Mononuclear cell (primary cell): ENCODE data around the gene GLYATL1B. TPM values are rescaled to one million over a fixed set of nuclear protein-coding genes. Genes with fewer than 3 reads are reported as not detected.
"Not testable (repeated sequence)": the region's sequence is repeated elsewhere in the genome, so short reads cannot be mapped to it uniquely, and the experiment has no call there.

Source experiments
- H3K27me3 ChIP-seq: 2 replicates; pipeline ENCODE4 v1.6.0; 2011; ENCODE audit warnings: low read length, control low read depth; ENCODE audit not compliant: insufficient read depth
- H3K4me1 ChIP-seq: 2 replicates; pipeline ENCODE4 v1.5.1; 2011; ENCODE audit warnings: mild to moderate bottlenecking, low read length, control low read depth; ENCODE audit not compliant: insufficient read depth
- H3K4me3 ChIP-seq: 2 replicates; pipeline ENCODE4 v1.5.1; 2011; ENCODE audit warnings: mild to moderate bottlenecking, low read length, moderate library complexity
- H3K9me3 ChIP-seq: 2 replicates; pipeline ENCODE4 v1.5.1; 2011; ENCODE audit warnings: low read depth, mild to moderate bottlenecking, control low read depth, low read length
- total RNA-seq: library from RNA; depleted of rRNA; stranded (reverse); fragments of >200 nt; gene quantifications from one replicate; pipeline ENCODE4 v1.2.3, GENCODE V29; 2012

GLYATL1B gene
- total RNA-seq = not detected

- not testable (repeated sequence) for H3K4me1 ChIP-seq, H3K4me3 ChIP-seq, H3K27me3 ChIP-seq, H3K9me3 ChIP-seq
These were observed at the start of gene GLYATL1B for GRCh38 chr11:59086007-59086406. Gene GLYATL1B, plus strand, starts transcription at chr11:59086307. Its CDS starts 0 bp downstream, at chr11:59086307.

- H3K4me1 ChIP-seq, H3K27me3 ChIP-seq, H3K9me3 ChIP-seq, H3K4me3 ChIP-seq: not testable (repeated sequence)
These were observed 49.6 kb upstream of the GLYATL1B start for GRCh38 chr11:59036542-59036941.

- not testable (repeated sequence) for H3K27me3 ChIP-seq, H3K9me3 ChIP-seq
These were observed 48.7 kb upstream of the GLYATL1B start for GRCh38 chr11:59037434-59037833.

GRCh38 chr11:59040607-59041006, 45.5 kb upstream of the GLYATL1B start:
- no peak overlapping the region for H3K4me3 ChIP-seq
- H3K27me3 ChIP-seq = no peaks in the 10 kb centered on the region
- H3K9me3 ChIP-seq = no peaks in the 10 kb centered on the region
- no peaks in the 10 kb centered on the region for H3K4me1 ChIP-seq

More at GRCh38 chr11:59037434-59037833, 48.7 kb upstream of the GLYATL1B start:
- H3K4me1 ChIP-seq, H3K4me3 ChIP-seq: not testable (repeated sequence)

GRCh38 chr11:59051383-59051782, 34.7 kb upstream of the GLYATL1B start:
- H3K4me3 ChIP-seq, H3K9me3 ChIP-seq, H3K4me1 ChIP-seq, H3K27me3 ChIP-seq: not testable (repeated sequence)

- not testable (repeated sequence) for H3K4me1 ChIP-seq, H3K9me3 ChIP-seq, H3K4me3 ChIP-seq, H3K27me3 ChIP-seq
These were observed 33.8 kb upstream of the GLYATL1B start for GRCh38 chr11:59052355-59052754.

GRCh38 chr11:59053387-59053786, 32.7 kb upstream of the GLYATL1B start:
- H3K4me3 ChIP-seq = no peak overlapping the region
- peaks cover 12% of the 10 kb centered on the region for H3K4me1 ChIP-seq
- no peaks in the 10 kb centered on the region for H3K9me3 ChIP-seq
- H3K27me3 ChIP-seq = no peaks in the 10 kb centered on the region

- H3K27me3 ChIP-seq, H3K9me3 ChIP-seq: not testable (repeated sequence)
- Histone ChIP-seq H3K4me3 (peak overlapping the region; percentile 36), H3K4me1 (peaks cover 12% of the 10 kb centered on the region)
These were observed 27.7 kb upstream of the GLYATL1B start for GRCh38 chr11:59058120-59059033.

- not testable (repeated sequence) for H3K4me3 ChIP-seq, H3K27me3 ChIP-seq, H3K9me3 ChIP-seq
- peaks cover 12% of the 10 kb centered on the region for H3K4me1 ChIP-seq
These were observed 26.0 kb upstream of the GLYATL1B start for GRCh38 chr11:59060096-59060495.

- Histone ChIP-seq H3K4me1 (peaks cover 8% of the 10 kb centered on the region), H3K27me3 (peaks cover 13% of the 10 kb centered on the region), H3K9me3 (no peaks in the 10 kb centered on the region), H3K4me3 (no peak overlapping the region)
These were observed 23.2 kb upstream of the GLYATL1B start for GRCh38 chr11:59062602-59063529.

GRCh38 chr11:59063996-59064727, 21.9 kb upstream of the GLYATL1B start:
- H3K9me3 ChIP-seq, H3K4me1 ChIP-seq, H3K4me3 ChIP-seq: not testable (repeated sequence)
- H3K27me3 ChIP-seq = peaks cover 13% of the 10 kb centered on the region

- H3K4me1 ChIP-seq = no peaks in the 10 kb centered on the region
- H3K27me3 ChIP-seq = peaks cover 6% of the 10 kb centered on the region
- H3K9me3 ChIP-seq = peaks cover 8% of the 10 kb centered on the region
- no peak overlapping the region for H3K4me3 ChIP-seq
These were observed 17.0 kb upstream of the GLYATL1B start for GRCh38 chr11:59069087-59069486.

GRCh38 chr11:59076876-59077571, 9.1 kb upstream of the GLYATL1B start:
- Histone ChIP-seq H3K4me3 (no peak overlapping the region), H3K4me1 (peaks cover 22% of the 10 kb centered on the region), H3K27me3 (no peaks in the 10 kb centered on the region), H3K9me3 (peaks cover 8% of the 10 kb centered on the region)

- Histone ChIP-seq H3K4me3 (no peak overlapping the region), H3K4me1 (peaks cover 22% of the 10 kb centered on the region), H3K27me3 (no peaks in the 10 kb centered on the region), H3K9me3 (peaks cover 6% of the 10 kb centered on the region)
These were observed 7.7 kb upstream of the GLYATL1B start for GRCh38 chr11:59078435-59078834.
